SK-N-SH (cell line): Measurements from ENCODE around the gene ARAP2. TPM values are rescaled to one million over a fixed set of nuclear protein-coding genes. Genes with fewer than 3 reads are reported as not detected.

ENCODE experiments used
- CTCF ChIA-PET: fragments of 300-600, 350-600 bp; formaldehyde crosslinking; extraction: SDS; loops from one replicate; lab custom pipeline; 2021; lab: Yijun Ruan, JAX
- POLR2A ChIA-PET: fragments of 350-600 bp; sonication (Branson Sonifier 250); formaldehyde crosslinking; extraction: SDS; loops from one replicate; lab custom pipeline; 2020; ENCODE audit warnings: antibody characterized with exemption, inconsistent platforms; lab: Yijun Ruan, JAX
- DNase-seq: peaks from one replicate; pipeline ENCODE4 v3.0.0; 2012
- H2AFZ ChIP-seq: fragments of 200-600 bp; sonication (generic); 2 replicates; pipeline ENCODE4 v1.8.1; 2016; ENCODE audit warnings: antibody characterized with exemption, mild to moderate bottlenecking, low read depth
- H3F3A ChIP-seq: fragments of 200-600 bp; sonication (generic); replicated peaks from 2 replicates; pipeline ENCODE3; 2016; ENCODE audit warnings: antibody characterized with exemption, mild to moderate bottlenecking; ENCODE audit not compliant: insufficient read depth
- H3K27ac ChIP-seq, 2 experiments: fragments of 200-500 bp in 1 of 2; fragments of 200-600 bp in 1 of 2; sonication (Bioruptor generic) in 1 of 2; sonication (generic), shearing (Covaris generic) in 1 of 2; 2 replicates each; pipeline versions ENCODE4 v1.5.1 to v1.6.1; 2014 to 2016; ENCODE audit warnings: low read depth in 2 of 2, inconsistent platforms in 1 of 2, low read length in 1 of 2, mild to moderate bottlenecking in 1 of 2, mixed read lengths in 1 of 2
- H3K27me3 ChIP-seq: fragments of 200-600 bp; sonication (generic), shearing (Covaris generic); 2 replicates; pipeline ENCODE4 v1.6.1; 2016; ENCODE audit warnings: mixed run types; ENCODE audit not compliant: insufficient read depth
- H3K36me3 ChIP-seq, 2 experiments: fragments of 200-500 bp in 1 of 2; fragments of 200-600 bp in 1 of 2; sonication (Bioruptor generic) in 1 of 2; sonication (generic) in 1 of 2; replicated peaks in 1 of 2; 2 replicates each; pipeline versions ENCODE3 to v1.5.1; 2014 to 2016; ENCODE audit warnings: low read length in 1 of 2, mild to moderate bottlenecking in 1 of 2; ENCODE audit not compliant: insufficient read depth in 2 of 2, control insufficient read depth in 1 of 2
- H3K4me1 ChIP-seq, 2 experiments: fragments of 200-500 bp in 1 of 2; fragments of 200-600 bp in 1 of 2; sonication (Bioruptor generic) in 1 of 2; sonication (generic), shearing (Covaris generic) in 1 of 2; 2 replicates each; pipeline versions ENCODE4 v1.5.1 to v1.6.1; 2014 to 2016; ENCODE audit warnings: low read depth in 1 of 2, low read length in 1 of 2, mixed run types in 1 of 2; ENCODE audit not compliant: insufficient read depth in 2 of 2, control insufficient read depth in 1 of 2
- H3K4me2 ChIP-seq: fragments of 200-600 bp; sonication (generic), shearing (Covaris generic); 2 replicates; pipeline ENCODE4 v1.6.1; 2017; ENCODE audit warnings: mixed run types
- H3K4me3 ChIP-seq, 2 experiments: fragments of 200-500 bp in 1 of 2; fragments of 200-600 bp in 1 of 2; sonication (Bioruptor generic) in 1 of 2; sonication (generic), shearing (Covaris generic) in 1 of 2; 2 replicates each; pipeline versions ENCODE4 v1.5.1 to v1.8.1; 2014 to 2016; ENCODE audit warnings: low read depth in 2 of 2, inconsistent platforms in 1 of 2, low read length in 1 of 2, mild to moderate bottlenecking in 1 of 2, mixed read lengths in 1 of 2, moderate library complexity in 1 of 2
- H3K79me2 ChIP-seq: fragments of 200-600 bp; sonication (generic); 2 replicates; pipeline ENCODE4 v1.8.1; 2017; ENCODE audit warnings: mild to moderate bottlenecking; ENCODE audit not compliant: insufficient read depth
- H3K9ac ChIP-seq: fragments of 200-600 bp; sonication (generic); 2 replicates; pipeline ENCODE4 v1.6.1; 2017; ENCODE audit warnings: mixed run types
- H3K9me2 ChIP-seq: fragments of 200-600 bp; sonication (generic); 2 replicates; pipeline ENCODE4 v1.6.1; 2017; ENCODE audit warnings: mixed run types
- H3K9me3 ChIP-seq: fragments of 200-600 bp; sonication (generic); 2 replicates; pipeline ENCODE4 v1.6.1; 2017; ENCODE audit warnings: mixed run types, mild to moderate bottlenecking, moderate library complexity
- H4K20me1 ChIP-seq: fragments of 200-600 bp; sonication (generic); 2 replicates; pipeline ENCODE4 v1.6.1; 2017; ENCODE audit warnings: mild to moderate bottlenecking, mixed run types; ENCODE audit not compliant: insufficient read depth
- CHD2 ChIP-seq: fragments of 150-350 bp; IDR thresholded peaks from 2 replicates; pipeline ENCODE4 v1.6.1; 2018; ENCODE audit warnings: low read length; ENCODE audit not compliant: partially characterized antibody
- ELF1 ChIP-seq: IDR thresholded peaks from 2 replicates; pipeline ENCODE4 v1.4.0; 2012
- EZH2phosphoT487 ChIP-seq: fragments of 200-600 bp; sonication (generic); IDR thresholded peaks from 2 replicates; pipeline ENCODE4 v1.6.1; 2017; ENCODE audit warnings: low read depth, mixed run types, mild to moderate bottlenecking, antibody characterized with exemption, moderate library complexity, borderline replicate concordance
- FOSL2 ChIP-seq: IDR thresholded peaks from 2 replicates; pipeline ENCODE4 v1.4.0; 2012; ENCODE audit warnings: low read depth, mild to moderate bottlenecking, moderate library complexity, borderline replicate concordance
- FOXM1 ChIP-seq: IDR thresholded peaks from 2 replicates; pipeline ENCODE4 v1.4.0; 2012; ENCODE audit warnings: low read depth, mild to moderate bottlenecking
- GABPA ChIP-seq: IDR thresholded peaks from 2 replicates; pipeline ENCODE4 v1.4.0; 2012; ENCODE audit warnings: low read depth, mild to moderate bottlenecking
- GATA2 ChIP-seq: sonication (generic); formaldehyde crosslinking; IDR thresholded peaks from 2 replicates; pipeline ENCODE4 v1.5.0; 2020; ENCODE audit warnings: mild to moderate bottlenecking, missing genetic modification reagents
- RAD21 ChIP-seq: IDR thresholded peaks from 2 replicates; pipeline ENCODE4 v1.6.1; 2012; ENCODE audit warnings: mild to moderate bottlenecking, low read length
- RCOR1 ChIP-seq: fragments of 150-350 bp; IDR thresholded peaks from 2 replicates; pipeline ENCODE4 v1.6.1; 2017; ENCODE audit warnings: antibody characterized with exemption, low read length
- SIN3A ChIP-seq: IDR thresholded peaks from 2 replicates; pipeline ENCODE4 v1.6.1; 2012; ENCODE audit warnings: low read depth, mild to moderate bottlenecking, low read length, moderate library complexity, borderline replicate concordance
- SMC3 ChIP-seq: IDR thresholded peaks from 2 replicates; pipeline ENCODE4 v1.6.1; 2012; ENCODE audit warnings: low read depth, low read length, improper control_type of control experiment
- TAF1 ChIP-seq: IDR thresholded peaks from 2 replicates; pipeline ENCODE4 v1.6.1; 2012; ENCODE audit warnings: low read depth, mild to moderate bottlenecking, low read length, moderate library complexity, borderline replicate concordance
- TCF12 ChIP-seq: IDR thresholded peaks from 2 replicates; pipeline ENCODE4 v1.4.0; 2012
- TEAD4 ChIP-seq: IDR thresholded peaks from 2 replicates; pipeline ENCODE4 v1.4.0; 2012; ENCODE audit warnings: mild to moderate bottlenecking, borderline replicate concordance; ENCODE audit not compliant: insufficient read depth
- YY1 ChIP-seq: IDR thresholded peaks from 2 replicates; pipeline ENCODE4 v1.4.0; 2012; ENCODE audit warnings: low read depth, mild to moderate bottlenecking
- WGBS: methylation state at CpG from one replicate; pipeline ENCODE4 v1.1.6; 2017; ENCODE audit warnings: low lambda C conversion rate; 5-methylcytosine and 5-hydroxymethylcytosine counted together
- polyA plus RNA-seq, 3 experiments: library from polyadenylated mRNA; depleted of rRNA; stranded (reverse); fragments of >200 nt; gene quantifications; 2 replicates each; pipeline ENCODE4 v1.2.3, GENCODE V29; 2012
- TF ChIP-seq, protein P1 (sequence below): IDR thresholded peaks from 2 replicates; pipeline ENCODE4 v1.4.0; 2012; ENCODE audit warnings: low read depth, borderline replicate concordance
- TF ChIP-seq, protein P2 (sequence below): IDR thresholded peaks from 2 replicates; pipeline ENCODE4 v1.6.1; 2012; ENCODE audit warnings: mild to moderate bottlenecking, low read depth, low read length, moderate library complexity
- TF ChIP-seq, protein P3 (sequence below): fragments of 150-350 bp; IDR thresholded peaks from 2 replicates; pipeline ENCODE4 v1.6.1; 2016; ENCODE audit warnings: mild to moderate bottlenecking, low read depth, low read length
- TF ChIP-seq, protein P4 (sequence below): IDR thresholded peaks from 2 replicates; pipeline ENCODE4 v1.4.0; 2012; ENCODE audit warnings: low read depth, borderline replicate concordance

Gene ARAP2
- polyA plus RNA-seq, 1 of the 3 experiments (the other 2 are of a cell fraction), result not detected

DNA sequence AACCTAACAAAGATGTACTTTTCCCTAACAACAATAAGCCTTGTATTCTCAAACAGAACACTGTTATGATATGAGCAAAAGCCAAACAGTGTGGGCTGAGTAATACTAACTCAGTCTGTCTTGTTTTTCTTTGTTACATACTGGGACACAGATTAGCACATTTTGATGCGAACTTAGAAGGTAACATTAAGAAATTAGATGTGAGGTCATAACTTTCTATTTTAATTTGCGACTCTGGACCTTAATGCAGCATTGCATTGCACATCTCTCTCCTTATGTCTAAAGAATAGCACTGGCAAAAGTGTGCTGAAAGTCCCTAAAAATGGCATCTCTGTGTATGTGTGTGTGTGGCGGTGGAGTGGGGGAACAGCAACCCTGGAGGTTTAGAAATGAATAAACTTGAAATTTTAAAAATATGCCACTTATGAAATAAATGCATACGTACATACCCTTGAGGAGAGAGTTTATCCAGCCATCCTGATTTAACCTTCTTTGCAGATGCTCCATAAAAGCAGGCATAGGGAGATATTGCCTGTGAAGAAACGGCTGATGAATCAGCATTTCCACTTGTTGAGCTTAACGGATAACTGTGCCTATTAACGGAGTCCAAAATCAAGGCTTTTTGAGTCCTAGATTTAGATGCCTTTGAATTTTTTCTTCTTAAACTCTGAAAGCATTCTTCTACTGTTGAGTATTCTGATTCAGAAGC is 34.2 kb downstream of the ARAP2 start (continued):
- TF ChIP-seq, protein P1, sequence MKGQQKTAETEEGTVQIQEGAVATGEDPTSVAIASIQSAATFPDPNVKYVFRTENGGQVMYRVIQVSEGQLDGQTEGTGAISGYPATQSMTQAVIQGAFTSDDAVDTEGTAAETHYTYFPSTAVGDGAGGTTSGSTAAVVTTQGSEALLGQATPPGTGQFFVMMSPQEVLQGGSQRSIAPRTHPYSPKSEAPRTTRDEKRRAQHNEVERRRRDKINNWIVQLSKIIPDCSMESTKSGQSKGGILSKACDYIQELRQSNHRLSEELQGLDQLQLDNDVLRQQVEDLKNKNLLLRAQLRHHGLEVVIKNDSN, result no peak
- TF ChIP-seq GABPA, result no peak
- no peak for TF ChIP-seq ELF1
- TF ChIP-seq RAD21, result no peak
- TF ChIP-seq, protein P2, sequence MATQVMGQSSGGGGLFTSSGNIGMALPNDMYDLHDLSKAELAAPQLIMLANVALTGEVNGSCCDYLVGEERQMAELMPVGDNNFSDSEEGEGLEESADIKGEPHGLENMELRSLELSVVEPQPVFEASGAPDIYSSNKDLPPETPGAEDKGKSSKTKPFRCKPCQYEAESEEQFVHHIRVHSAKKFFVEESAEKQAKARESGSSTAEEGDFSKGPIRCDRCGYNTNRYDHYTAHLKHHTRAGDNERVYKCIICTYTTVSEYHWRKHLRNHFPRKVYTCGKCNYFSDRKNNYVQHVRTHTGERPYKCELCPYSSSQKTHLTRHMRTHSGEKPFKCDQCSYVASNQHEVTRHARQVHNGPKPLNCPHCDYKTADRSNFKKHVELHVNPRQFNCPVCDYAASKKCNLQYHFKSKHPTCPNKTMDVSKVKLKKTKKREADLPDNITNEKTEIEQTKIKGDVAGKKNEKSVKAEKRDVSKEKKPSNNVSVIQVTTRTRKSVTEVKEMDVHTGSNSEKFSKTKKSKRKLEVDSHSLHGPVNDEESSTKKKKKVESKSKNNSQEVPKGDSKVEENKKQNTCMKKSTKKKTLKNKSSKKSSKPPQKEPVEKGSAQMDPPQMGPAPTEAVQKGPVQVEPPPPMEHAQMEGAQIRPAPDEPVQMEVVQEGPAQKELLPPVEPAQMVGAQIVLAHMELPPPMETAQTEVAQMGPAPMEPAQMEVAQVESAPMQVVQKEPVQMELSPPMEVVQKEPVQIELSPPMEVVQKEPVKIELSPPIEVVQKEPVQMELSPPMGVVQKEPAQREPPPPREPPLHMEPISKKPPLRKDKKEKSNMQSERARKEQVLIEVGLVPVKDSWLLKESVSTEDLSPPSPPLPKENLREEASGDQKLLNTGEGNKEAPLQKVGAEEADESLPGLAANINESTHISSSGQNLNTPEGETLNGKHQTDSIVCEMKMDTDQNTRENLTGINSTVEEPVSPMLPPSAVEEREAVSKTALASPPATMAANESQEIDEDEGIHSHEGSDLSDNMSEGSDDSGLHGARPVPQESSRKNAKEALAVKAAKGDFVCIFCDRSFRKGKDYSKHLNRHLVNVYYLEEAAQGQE, result no peak
- no peak for TF ChIP-seq SIN3A
- no peak for TF ChIP-seq EZH2phosphoT487
- no peak for TF ChIP-seq RCOR1
- no peak for TF ChIP-seq TEAD4
- TF ChIP-seq TCF12, result no peak
- no peak for TF ChIP-seq GATA2

DNA sequence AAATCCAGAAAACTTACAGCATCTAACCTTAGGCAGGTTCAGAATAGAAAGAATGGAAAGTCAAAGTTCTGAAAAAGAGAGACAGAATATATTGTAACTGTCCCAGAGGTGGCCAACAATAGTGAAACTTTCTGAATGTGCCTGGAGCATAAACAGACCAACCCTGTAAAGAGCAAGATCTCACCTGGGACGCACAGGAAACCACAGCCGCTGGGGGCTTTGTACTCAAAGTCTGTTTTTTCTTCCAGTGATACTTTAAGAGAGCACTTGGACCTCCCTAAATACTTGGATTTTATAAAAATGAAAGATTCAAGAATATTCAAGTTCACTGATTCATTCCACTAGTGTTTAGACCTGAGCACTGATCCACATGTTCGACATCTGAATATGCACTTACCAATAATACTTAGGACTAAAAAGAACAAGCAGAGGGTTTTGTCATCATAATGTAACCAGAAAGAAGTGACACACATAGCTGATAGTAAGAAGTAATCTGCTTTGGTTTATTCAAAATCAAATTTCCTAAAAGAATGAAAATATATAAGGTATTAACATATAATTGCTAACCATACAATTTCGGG is 35.3 kb downstream of the ARAP2 start:
- H3K4me2 ChIP-seq, result no peak overlapping the region
- H3K4me3 ChIP-seq, result no peak overlapping the region
- H3K4me1 ChIP-seq, result no peaks in the 10 kb centered on the region
- H3K9me2 ChIP-seq, result no peaks in the 10 kb centered on the region
- H2AFZ ChIP-seq, result no peak overlapping the region
- H3K9ac ChIP-seq, result no peak overlapping the region
- no peak overlapping the region for H3K27ac ChIP-seq
- TF ChIP-seq ELF1 (no peak), TCF12 (no peak), FOSL2 (no peak), SMC3 (no peak), TAF1 (no peak), CHD2 (no peak), FOXM1 (no peak), YY1 (no peak)
- TF ChIP-seq, protein P3, sequence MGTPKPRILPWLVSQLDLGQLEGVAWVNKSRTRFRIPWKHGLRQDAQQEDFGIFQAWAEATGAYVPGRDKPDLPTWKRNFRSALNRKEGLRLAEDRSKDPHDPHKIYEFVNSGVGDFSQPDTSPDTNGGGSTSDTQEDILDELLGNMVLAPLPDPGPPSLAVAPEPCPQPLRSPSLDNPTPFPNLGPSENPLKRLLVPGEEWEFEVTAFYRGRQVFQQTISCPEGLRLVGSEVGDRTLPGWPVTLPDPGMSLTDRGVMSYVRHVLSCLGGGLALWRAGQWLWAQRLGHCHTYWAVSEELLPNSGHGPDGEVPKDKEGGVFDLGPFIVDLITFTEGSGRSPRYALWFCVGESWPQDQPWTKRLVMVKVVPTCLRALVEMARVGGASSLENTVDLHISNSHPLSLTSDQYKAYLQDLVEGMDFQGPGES, result no peak
- TF ChIP-seq, protein P4, sequence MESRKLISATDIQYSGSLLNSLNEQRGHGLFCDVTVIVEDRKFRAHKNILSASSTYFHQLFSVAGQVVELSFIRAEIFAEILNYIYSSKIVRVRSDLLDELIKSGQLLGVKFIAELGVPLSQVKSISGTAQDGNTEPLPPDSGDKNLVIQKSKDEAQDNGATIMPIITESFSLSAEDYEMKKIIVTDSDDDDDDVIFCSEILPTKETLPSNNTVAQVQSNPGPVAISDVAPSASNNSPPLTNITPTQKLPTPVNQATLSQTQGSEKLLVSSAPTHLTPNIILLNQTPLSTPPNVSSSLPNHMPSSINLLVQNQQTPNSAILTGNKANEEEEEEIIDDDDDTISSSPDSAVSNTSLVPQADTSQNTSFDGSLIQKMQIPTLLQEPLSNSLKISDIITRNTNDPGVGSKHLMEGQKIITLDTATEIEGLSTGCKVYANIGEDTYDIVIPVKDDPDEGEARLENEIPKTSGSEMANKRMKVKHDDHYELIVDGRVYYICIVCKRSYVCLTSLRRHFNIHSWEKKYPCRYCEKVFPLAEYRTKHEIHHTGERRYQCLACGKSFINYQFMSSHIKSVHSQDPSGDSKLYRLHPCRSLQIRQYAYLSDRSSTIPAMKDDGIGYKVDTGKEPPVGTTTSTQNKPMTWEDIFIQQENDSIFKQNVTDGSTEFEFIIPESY, result no peak
- no peaks in the 10 kb centered on the region for H3K9me3 ChIP-seq
- no peak for DNase-seq
- ChIA-PET CTCF (no interaction called here), POLR2A (no interaction called here)
- no peaks in the 10 kb centered on the region for H3F3A ChIP-seq
- no peaks in the 10 kb centered on the region for H3K36me3 ChIP-seq
- H4K20me1 ChIP-seq, result no peaks in the 10 kb centered on the region
- no peaks in the 10 kb centered on the region for H3K79me2 ChIP-seq
- H3K27me3 ChIP-seq, result no peaks in the 10 kb centered on the region
- 8% methylated on average over 4 of the region's 4 CpGs for WGBS
